ENCODE data around the gene ARFGEF3. TPM values are rescaled to one million over a fixed set of nuclear protein-coding genes. Genes with fewer than 3 reads are reported as not detected.
A peak's percentile ranks its signal among the peaks of the same experiment; 100 is the strongest.

The ARFGEF3 gene
- total RNA-seq, 3 donors from 2014 or later = 10.1 to 24.3 (median 21.1) TPM

- Histone ChIP-seq H3K4me1 (ENCODE audit: low read depth) (no peaks in the 10 kb centered on the region), H3K36me3 (ENCODE audit: low read depth) (no peaks in the 10 kb centered on the region), H3K9me3 (no peaks in the 10 kb centered on the region), H3K4me3 (no peak overlapping the region)
- no peak for DNase-seq
- no peak for TF ChIP-seq CTCF (IDR thresholded peaks at IDR 0.05)
- ATAC-seq = no peak
- intact Hi-C loops (cut with DNase I, micrococcal nuclease) = no loop called here
These were observed 2.5 kb upstream of the ARFGEF3 start for GRCh38 chr6:138159246-138159645.

- Histone ChIP-seq H3K4me1 (ENCODE audit: low read depth) (no peaks in the 10 kb centered on the region), H3K36me3 (ENCODE audit: low read depth) (no peaks in the 10 kb centered on the region), H3K4me3 (no peak overlapping the region), H3K9me3 (no peaks in the 10 kb centered on the region)
- no peak for DNase-seq
- no peak for ATAC-seq
- TF ChIP-seq CTCF (IDR thresholded peaks at IDR 0.05) = no peak
- intact Hi-C loops (cut with DNase I, micrococcal nuclease) = no loop called here
These were observed 1.2 kb upstream of the ARFGEF3 start for GRCh38 chr6:138160329-138161087.

- H3K4me3 ChIP-seq = no peak overlapping the region
- intact Hi-C loops (cut with DNase I, micrococcal nuclease) = no loop called here
- TF ChIP-seq CTCF (IDR thresholded peaks at IDR 0.05) = no peak
- H3K4me1 ChIP-seq (ENCODE audit: low read depth) = no peaks in the 10 kb centered on the region
- ATAC-seq (no peak), DNase-seq (peak in 1 of 3 donors; percentile 32)
- H3K9me3 ChIP-seq = no peaks in the 10 kb centered on the region
- H3K36me3 ChIP-seq (ENCODE audit: low read depth) = no peaks in the 10 kb centered on the region
These were observed 726 bp upstream of the ARFGEF3 start for GRCh38 chr6:138161088-138161337.

- Histone ChIP-seq H3K4me3 (peak overlapping the region; percentile 37), H3K36me3 (ENCODE audit: low read depth) (no peaks in the 10 kb centered on the region), H3K4me1 (ENCODE audit: low read depth) (no peaks in the 10 kb centered on the region), H3K9me3 (no peaks in the 10 kb centered on the region)
- ATAC-seq (peak; percentile 64), DNase-seq (peak; percentile 30 to 61 (median 48))
- TF ChIP-seq CTCF (IDR thresholded peaks at IDR 0.05) = no peak
- intact Hi-C loops (cut with DNase I, micrococcal nuclease) = no loop called here
These were observed 594 bp downstream of the ARFGEF3 start for GRCh38 chr6:138162111-138162954.

GRCh38 chr6:138162955-138163575 lies 1.3 kb downstream of the ARFGEF3 start:
- H3K4me1 ChIP-seq (ENCODE audit: low read depth) = no peaks in the 10 kb centered on the region
- ATAC-seq = no peak
- DNase-seq = no peak
- no peaks in the 10 kb centered on the region for H3K9me3 ChIP-seq
- H3K36me3 ChIP-seq (ENCODE audit: low read depth) = no peaks in the 10 kb centered on the region
- no peak for TF ChIP-seq CTCF (IDR thresholded peaks at IDR 0.05)
- H3K4me3 ChIP-seq = no peak overlapping the region
- intact Hi-C loops (cut with DNase I, micrococcal nuclease) = no loop called here

Data from mucosa of descending colon (tissue), 3 donors.